Breast epithelium (tissue), 3 donors: Measurements from ENCODE around the gene PKNOX2.

Experiments
- CTCF ChIP-seq, 3 donors: fragments of 450-650 bp; IDR thresholded peaks; one replicate each; pipeline ENCODE4 v1.5.1; 2016 to 2017; ENCODE audit warnings: antibody characterized with exemption in 3 of 3, mild to moderate bottlenecking in 3 of 3, moderate library complexity in 3 of 3
- POLR2A ChIP-seq: fragments of 450-650 bp; IDR thresholded peaks from one replicate; pipeline ENCODE4 v1.6.1; 2016; ENCODE audit warnings: antibody characterized with exemption, mild to moderate bottlenecking, moderate library complexity
- POLR2AphosphoS5 ChIP-seq, 3 donors: sonication (generic); formaldehyde crosslinking; IDR thresholded peaks; one replicate each; pipeline ENCODE4 v1.6.1; 2017; ENCODE audit warnings: antibody characterized with exemption in 3 of 3

DNA sequence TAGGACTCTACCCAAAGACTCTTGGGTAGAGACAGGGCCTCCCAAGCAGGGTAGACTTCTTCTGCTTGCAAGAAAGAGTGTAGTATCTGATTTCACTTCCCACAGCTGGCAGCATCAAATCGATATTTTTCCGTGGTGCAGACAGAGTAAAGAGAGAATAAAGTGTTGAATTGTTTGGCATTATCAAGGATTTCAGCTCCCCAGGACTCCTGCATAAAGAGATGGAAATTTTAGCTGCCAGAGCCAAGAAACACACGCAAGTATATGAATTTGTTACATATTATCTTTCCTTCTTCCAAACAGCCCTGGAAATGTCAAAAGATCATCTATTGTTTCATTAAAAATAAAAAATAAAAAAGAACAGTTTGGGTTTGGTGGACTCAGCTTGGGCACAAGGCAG is 136.8 kb downstream of the PKNOX2 start:
- no peak for TF ChIP-seq CTCF (IDR thresholded peaks at IDR 0.05)
- no peak for TF ChIP-seq POLR2A
- TF ChIP-seq POLR2AphosphoS5 (IDR thresholded peaks at IDR 0.05): no peak
